GM19193 (cell line): ENCODE measurements around the gene GNS.

Experiments
- POLR2A ChIP-seq: IDR thresholded peaks from 4 replicates; pipeline ENCODE4 v1.6.1; 2011; ENCODE audit not compliant: insufficient read depth, insufficient read length; ENCODE audit errors: extremely low read depth

The GNS gene

DNA sequence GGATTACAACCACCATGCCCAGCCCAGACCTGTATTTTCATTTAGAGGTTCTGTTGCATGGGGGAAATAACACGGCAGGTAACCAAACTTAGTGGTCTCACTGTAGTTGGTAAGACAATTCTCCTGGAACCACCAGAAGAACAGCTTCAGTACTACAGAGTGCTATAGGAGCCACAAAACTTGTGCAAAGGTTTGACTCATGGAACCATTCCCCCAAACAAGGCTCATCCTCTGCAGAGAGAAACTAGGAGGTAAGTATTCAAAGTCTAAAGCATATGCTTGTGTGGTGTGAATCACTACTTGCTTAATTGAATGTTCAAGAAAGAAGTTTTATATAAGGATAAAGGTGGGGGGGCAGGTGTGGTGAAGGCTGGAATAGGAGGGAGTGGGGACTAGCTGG, 58.7 kb downstream of the GNS start:
- no peak for TF ChIP-seq POLR2A

DNA sequence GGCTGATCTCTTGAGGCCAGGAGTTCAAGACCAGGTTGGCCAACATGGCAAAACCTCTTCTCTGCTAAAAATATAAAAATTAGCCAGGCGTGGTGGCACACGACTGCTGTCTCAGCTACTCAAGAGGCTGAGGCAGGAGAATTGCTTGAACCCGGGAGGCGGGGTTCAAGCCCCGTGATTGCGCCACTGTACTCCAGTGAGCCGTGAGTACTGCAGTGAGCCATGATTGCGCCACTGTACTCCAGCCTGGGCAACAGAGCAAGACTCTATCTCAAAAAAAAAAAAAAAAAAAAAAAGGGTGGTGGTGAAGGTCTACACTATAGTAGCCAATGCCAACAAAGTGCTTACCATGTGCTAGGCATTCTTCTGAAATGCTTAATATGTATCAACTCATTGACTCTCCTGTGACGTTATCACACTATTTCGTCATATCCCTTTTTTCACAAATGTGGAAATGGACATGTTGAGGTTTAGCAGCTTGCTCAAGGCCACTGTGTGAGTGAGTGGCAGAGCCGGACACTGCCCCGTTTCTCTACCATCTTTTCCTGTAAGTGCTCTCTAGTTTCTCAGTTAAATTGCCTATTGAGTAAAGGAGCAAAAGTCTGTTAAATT, 59.6 kb downstream of the GNS start:
- TF ChIP-seq POLR2A, result no peak

DNA sequence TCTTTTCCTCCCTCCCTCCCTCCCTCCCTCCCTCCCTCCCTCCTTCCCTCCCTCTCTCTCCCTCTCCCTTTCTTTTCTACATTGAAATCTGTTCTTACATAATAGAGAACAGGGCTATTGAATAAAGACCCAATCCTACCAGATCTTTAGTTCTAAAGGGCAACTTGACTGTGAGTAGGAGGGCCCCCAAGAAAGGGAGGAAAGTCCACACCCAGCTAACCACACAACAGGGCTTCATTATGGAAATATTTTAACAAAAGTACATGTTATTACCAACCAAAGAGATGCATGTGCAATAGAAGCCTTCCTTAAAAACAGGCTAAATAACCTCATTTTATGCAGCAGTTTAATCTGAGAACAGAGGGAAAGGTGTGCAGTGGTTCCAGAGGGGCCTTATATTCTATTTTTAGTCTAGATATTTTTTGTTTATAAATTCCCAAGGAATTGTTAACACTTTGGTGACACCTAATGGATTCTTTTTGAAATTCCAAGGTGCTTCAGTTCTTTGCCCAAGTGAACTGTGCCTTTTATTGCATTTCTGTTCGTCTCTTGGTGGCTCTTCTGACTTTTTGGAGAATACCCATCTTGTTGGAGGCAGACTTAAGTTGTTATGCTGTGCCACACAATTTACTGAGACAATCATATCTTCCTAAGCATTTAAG, 63.0 kb downstream of the GNS start:
- TF ChIP-seq POLR2A, result no peak

DNA sequence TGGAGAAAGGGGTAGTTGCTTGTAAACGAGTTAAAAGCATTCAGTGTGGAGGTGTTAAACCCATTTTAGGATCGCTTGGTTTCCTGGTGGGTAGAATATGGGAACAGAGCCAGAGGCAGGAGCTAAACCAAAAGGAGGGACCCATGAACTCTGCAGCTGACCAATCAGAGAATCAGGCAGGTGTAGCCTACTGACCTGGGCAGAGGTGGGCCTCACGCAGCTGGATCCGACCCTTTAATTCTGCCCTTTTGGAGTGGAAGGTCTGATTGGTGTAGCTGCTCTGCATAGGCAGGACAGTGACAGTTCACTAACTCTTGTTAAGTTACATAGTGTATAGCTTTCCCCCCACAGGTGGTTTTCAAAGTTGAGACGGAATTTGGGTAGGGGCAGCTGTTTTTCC, 63.7 kb downstream of the GNS start:
- no peak for TF ChIP-seq POLR2A

DNA sequence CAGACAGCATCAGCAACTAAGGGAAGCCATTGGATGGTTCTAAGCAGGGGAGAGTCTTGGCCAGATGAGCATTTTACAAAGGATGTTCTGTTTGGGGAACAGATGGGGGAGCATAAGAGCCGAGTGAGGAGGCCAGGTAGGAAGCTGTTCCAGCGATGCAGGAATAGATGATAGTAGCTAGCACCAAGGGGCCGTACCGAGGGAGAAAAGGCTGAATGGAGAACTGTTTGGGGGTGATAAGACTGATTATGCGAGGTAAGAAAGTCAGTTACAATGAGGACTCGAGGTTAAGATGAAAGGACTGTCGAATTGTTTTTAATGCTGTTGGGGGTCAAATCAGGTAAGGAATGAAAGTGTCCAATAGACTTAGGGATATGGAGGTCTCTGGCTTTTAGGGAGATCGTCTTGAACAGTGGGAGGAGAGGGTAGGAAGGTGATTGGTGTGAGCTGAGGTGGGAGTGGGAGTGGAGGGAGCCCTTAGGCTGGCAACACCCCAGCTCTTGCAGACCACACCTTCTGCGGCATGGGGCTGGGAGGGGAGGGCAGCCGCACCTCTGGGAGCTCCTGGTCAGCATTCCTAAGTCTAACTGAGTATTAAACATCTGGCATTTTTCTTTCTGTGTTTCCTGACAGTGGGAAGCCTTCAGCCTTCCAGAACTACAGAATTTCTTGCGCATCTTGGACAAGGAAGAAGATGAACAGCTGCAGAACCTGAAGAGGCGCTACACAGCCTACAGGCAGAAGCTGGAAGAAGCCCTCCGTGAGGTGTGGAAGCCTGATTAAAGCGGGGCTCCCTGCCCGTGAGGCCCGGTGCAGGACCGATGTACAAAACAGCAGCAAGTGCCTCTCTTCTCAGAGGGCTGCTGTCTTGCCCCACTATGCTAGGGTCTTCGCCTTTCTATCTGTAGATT, 64.8 kb downstream of the GNS start:
- TF ChIP-seq POLR2A, result no peak

DNA sequence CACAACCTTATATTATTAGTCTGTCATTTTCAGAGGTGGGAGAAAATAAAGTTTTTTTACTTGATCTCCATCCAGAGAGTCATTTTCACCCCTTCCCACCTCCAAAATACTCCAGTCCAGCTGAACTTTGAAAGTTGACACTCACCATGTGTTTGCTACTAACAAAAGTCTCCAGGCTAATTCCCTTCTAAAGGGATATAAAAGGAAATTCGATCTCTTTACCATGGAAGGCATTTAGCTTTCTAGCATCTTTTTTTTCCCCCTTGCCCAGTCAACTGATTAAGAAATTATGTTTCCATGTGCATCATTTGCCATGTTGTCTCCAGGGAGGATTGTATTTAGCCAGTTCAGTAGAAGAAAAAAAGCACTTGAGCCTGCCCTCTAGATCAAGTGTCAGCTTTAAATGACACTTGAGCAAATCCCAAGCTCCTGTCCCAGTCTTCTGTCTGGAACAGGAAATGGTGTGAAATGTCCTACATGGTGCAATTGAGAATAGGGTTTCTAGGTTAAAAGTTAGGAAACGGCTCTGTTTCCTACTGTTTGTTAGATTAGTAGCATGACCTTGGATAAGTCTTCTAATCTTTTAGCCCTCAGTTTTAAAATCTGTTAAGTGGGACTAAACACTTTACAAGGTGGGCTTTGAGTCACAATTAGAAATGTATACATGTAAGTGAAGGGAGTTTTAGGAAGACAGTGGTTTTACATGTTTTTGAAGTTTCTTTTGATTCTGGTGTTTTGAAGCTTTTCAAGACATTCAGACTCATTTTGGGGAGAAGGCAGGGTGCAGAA, 67.2 kb downstream of the GNS start:
- no peak for TF ChIP-seq POLR2A

DNA sequence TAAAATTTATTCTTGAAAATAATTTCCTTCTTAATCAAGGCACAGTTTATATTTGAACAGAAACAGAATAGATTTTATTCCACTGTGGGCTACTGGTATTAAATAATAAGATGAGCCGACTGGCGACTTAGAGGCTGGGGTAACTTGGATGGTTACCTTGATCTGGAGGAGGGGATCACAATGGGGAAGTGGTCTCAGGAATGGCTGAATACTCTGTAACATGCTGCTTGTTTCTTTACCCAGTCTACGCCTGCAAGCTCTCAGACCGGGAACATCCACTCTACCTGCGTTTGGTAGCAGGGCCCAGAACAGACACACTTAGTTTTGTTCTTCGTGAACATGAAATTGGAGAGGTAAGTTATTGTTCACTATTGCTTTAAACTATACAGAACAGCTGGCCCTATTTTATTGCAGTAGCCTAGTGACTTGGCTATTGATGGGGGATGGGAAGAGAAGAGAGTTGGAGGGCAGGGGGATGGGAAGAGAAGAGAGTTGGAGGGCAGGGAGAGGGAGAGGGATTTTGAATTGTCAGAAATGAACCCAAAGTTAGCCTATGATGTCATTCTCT, 67.9 kb downstream of the GNS start:
- TF ChIP-seq POLR2A, result no peak

DNA sequence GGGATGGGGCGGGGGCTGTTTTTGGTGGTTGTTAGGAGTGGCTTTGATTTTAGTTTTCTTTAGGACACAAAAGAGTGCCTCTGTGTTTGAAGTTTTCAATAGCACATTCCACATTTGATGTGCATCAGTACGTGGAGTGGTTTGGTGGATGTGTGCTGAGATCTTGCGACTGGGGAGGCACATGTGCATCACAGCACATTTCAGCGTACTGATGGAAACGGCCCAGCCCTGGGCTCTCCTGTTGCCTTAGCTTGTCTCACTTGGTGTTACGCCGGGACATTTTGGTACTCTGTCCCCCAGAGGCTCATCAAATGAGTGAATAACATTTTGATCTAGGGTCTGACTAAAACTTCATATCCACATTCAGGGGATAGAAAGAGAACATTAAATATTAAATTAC, 70.5 kb downstream of the GNS start:
- TF ChIP-seq POLR2A, result no peak

DNA sequence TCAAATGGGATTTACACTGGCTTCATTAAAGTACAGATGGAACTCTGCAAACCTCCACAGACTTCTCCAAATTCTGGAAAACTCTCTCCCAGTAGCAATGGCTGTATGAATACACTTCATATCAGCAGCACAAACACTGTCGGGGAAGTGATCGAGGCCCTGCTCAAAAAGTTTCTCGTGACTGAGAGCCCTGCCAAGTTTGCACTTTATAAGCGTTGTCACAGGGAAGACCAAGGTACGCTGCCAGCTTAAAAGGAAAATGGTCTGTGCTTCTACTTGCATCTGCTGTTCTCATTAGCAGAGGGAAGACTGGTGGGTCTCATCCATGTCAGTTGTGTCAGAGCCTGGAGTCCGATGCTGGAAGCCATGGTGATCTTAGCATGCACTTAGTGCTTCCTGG, 71.0 kb downstream of the GNS start:
- TF ChIP-seq POLR2A, result no peak

DNA sequence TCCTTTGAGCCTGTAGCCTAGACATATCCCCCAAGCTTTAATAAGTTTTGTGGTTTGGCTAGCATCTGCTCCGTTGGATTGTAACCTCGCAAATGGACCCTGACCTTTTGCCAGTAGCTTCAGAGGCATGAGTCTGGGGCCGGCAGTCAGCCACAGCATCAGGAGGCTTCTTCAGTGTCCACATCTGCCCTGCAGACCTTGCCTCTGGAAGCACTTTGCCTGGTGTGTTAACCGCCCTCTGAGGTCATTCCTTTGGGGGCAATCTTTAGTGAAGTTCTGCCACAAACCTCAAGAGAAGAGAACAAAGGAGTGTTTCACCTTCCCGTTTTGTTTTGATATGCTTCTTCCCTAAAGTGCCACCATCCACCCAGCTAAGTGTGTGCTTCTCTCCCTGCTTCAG, 71.4 kb downstream of the GNS start:
- no peak for TF ChIP-seq POLR2A

DNA sequence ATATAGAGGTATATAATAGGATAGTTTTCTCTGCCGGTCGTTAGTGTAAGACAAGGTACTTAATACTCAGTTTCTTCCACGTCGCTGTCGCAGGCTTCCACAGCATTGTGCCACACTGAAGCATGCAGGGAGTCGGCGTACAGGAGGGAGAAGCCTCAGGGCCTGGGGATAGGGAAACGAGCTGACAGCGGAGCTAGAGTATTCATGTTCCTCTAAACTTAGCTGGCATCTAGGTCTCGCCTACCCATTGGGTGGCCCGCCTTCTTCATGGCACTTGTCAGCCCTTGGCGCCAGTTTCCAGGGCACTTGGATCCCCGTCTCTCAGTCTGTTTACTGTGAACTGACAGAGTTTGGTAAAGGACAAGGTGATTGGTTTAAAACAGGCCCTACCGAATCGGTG, 73.6 kb downstream of the GNS start:
- no peak for TF ChIP-seq POLR2A

DNA sequence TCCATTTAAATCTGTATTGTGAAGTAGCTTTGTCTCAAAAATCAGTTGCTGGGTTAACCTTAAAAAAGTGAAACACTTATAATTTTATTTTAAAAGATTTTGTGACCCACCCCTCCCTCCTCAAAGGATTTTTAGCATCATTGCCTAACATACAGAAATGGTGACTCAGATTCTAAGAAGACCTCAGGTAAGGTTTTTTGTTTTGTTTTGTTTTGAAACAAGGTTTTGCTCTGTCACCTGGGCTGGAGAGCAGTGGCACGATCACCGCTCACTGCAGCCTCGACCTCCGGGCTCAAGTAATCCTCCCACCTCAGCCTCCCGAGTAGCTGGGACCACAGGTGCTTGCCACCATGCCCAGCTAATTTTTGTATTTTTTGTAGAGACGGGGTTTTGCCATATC, 74.2 kb downstream of the GNS start:
- no peak for TF ChIP-seq POLR2A

DNA sequence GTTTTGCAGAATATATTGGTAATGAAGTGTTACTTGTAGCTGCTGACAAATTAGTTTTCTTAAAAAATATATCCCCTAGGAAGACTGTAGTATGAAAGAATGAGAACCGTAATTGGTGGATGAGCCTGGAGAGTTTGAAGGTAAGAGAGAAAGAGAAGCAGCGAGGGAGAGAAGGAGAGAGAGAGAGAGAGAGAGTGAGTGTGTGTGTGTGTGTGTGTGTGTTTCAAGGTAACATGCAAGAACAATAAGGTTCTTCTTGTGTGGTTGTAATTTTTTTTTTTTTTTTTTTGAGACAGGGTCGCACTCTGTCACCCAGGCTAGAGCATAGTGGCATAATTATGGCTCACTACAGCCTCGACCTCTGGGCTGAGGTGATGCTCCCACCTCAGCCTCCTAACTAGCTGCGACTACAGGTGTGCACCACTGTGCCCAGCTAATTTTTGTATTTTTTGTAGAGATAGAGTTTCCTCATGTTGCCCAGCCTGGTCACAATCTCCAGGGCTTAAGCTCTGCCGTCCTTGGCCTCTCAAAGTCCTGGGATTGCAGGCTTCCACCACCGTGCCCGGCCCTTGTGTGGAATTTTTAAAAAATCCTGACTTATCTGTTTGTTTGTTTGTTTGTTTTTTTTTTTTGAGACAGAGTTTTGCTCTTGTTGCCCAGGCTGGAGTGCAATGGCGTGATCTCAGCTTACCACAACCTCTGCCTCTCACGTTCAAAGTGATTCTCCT, 75.2 kb downstream of the GNS start:
- no peak for TF ChIP-seq POLR2A
